NCI-H345 treated with DMSO at 0.1 percent for 48 hours (cell line): ENCODE results near the gene IL1R2.
"Not testable (repeated sequence)": the region's sequence is repeated elsewhere in the genome, so short reads cannot be mapped to it uniquely, and the experiment has no call there.

Experiments
- DNase-seq: peaks from one replicate; lab custom pipeline; 2025; ENCODE audit not compliant: unreplicated experiment; lab: John Stamatoyannopoulos, UW

The IL1R2 gene

DNA sequence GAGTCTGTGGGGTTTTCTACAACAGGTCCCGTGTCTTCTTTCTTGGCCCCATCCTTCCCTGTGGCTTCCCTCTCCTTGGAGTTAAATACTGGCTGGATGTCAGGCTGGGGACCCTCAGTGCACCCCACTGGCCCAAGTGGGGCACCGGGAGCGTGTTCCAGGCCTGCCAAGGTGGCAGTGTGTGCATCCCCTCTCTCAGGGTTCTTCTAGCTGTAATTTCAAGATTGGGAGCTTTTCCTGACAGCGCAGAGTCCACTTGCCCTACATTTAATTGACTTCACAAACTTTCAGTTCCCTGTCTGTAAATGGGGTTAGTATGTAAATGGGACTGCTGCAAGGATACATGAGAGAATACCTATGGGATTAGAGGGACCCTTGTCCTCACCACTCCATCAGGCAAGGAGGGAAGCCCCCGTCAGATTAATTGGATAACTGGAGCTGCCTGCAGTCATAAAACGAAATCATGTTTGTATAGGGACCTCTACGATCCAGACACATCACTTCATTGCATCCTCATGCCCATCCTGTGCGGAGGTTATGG, 66.6 kb downstream of the IL1R2 start:
- DNase-seq: no peak

DNA sequence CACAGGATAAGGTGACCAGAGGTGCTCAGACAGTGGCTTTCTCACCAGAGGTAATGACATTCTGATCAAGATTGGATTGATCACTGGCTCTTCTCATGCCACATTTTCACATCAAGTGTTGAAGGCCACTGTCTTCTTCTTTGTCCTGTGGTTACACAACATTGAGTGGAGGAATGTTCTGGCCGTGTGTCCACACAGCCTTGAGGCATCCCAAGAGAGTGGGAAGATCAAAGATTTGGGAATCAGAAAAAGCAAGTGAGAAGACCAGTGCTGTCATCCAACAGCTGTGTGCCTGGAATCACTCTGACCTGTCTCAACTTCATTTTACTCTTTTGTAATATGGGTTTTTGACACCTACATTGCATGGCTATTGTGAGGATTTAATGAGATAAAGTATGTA, 67.4 kb downstream of the IL1R2 start:
- no peak for DNase-seq

DNA sequence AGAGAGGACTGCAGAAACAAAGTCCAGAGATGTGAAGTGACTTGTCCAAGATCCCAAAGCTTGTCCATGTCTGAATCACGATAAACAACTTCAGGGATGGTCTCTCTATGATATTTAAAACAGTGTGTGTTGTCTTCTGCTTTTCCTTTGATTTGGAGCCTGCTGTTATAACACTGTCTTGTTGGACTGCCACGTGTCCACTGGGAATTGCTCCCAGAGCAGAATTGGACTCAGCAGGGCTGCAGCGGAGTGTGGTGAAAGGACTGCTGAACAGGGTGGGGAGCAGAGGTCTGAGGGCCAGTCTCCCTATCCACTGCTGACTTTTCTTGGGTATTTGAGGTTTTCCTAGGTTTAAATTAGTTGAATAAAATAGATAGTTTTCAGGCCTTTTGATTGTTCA, 68.3 kb downstream of the IL1R2 start:
- DNase-seq: no peak

GRCh38 chr2:102060792-102061191, 69.0 kb downstream of the IL1R2 start:
- DNase-seq: no peak

GRCh38 chr2:102061286-102061699, 69.5 kb downstream of the IL1R2 start:
- DNase-seq: no peak

DNA sequence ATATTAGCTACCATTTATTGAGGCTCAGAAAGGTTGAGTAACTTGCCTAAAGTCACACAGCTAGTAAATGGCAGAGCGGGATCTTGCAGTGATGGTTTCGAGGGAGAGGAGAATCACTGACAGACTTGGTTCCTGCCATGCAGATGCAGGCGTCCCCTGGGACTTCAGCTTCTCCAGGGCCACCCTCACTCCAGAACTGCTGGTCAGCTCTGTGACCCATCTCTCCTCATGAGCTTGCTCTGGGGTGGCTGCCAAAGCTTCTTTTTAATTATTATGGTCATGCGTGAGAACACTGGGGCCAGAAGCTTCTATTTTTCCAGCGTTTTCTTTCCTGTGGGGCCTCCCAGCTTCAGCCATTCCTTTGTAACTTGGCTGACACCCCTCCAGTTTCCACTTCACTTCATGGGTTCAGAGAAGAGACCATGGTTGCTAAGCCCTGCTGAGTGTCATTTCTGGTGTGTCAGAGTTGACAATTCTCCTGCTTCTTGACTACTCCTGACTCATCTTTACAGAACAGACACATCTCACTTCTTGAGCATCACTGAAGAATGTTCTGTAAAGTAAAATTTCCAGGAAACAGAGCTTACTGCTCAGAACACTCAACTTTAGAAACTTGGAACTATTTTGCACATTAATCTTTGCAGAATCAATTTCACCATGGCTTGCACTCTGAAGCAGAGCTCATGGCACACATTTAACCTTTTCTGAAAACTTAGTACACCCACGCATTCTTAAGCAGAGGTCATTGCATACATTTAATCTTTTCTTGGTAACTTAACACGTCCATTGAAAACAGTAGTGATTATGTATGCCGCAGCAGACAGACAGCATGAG, 70.4 kb downstream of the IL1R2 start:
- DNase-seq: no peak

GRCh38 chr2:102062802-102063201, 71.0 kb downstream of the IL1R2 start:
- DNase-seq: no peak

DNA sequence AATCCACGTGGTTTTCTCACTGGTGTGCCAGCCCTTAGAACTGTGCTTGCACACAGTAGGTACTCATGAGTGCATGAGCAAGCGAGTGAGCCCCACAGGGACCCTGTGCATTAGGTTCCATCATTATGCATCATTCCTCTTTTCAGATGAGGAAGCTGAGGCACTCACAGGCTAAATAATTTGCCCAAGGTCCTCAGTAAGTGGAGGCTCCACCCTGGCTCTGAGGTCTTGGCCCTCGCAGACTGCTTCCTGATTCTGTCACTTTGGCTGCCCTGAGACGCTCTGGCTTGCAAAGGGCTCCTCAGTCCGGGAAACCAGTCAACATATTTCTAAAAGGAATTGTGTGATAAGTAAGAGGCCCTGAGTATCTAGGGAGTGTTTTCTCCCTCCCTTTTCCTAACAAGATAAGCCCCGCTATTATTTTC, 71.7 kb downstream of the IL1R2 start:
- DNase-seq: no peak

- DNase-seq: no peak
These were observed 72.3 kb downstream of the IL1R2 start for GRCh38 chr2:102063941-102064678.

DNA sequence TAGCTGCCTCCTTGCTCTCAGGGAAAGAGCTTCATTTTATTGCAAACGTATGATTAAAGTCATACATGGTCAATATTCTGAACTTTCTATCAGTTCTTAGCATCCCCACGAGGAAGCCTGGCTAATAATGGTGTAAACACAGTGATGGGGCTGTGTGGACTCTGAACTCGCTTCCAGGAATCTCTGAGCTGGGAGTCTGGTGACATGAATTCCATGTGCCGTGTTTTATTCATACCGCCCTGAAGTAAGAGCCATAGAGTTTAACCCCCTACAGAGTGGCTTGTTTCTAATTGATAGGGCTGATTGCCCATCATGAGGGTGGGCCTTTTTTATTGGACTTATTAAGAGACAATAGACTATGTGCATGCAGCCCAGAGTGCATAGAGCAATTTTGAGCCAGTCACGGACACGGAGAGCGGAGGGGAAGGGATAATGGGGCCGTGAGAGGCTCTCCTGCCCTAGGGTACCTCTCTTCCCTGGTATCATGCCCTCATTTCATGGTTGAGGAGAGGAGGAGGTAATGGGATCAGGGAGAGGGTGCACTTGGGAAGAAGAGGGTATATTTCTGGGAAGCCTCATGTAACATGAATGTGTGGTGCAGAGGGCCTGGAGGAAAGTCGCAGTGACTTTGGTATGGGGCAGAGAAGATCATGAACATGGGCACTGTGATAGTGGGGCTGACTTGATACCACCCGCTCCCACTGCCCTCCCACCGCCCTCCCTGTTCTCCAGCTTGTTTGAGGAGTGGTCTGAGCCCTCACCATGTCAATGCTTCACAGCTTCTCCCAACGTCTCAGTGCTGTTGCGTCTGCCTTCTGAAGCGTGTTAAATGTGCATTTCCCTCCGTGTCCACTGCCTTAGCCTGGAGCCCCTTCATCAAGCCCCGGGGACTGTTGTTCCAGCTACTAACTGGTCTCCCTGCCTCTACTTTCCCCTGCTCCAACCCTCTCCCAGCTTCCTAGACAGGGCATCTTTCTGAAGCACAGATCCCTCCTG, 73.2 kb downstream of the IL1R2 start:
- no peak for DNase-seq

DNA sequence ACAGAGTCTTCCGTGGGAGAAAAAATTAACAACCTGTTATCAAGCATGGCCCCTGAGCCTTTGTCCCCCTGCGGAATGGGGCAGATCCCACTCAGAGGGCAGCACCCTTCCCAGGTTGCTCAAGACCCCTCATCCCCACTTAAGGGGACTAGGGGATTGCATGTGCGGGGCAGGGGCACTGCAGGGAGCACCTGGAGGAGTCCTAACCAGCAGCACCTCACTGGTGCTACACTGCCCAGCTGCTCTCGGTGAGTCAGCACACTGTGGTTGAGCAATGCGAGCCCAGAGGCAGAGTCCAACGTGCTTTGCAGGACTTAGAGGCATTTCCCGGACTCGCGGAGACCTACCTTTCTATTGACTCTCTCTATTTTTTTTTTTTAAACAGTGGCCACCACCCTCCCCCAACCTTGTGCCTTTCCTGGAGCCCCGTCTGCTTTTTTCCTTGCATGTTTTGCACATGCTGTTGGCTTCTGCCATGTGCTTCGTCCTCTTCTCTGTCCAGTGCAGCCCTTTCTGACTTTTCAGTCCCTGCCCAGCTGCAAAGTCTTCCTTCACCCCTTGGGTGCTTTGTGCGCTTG, 74.0 kb downstream of the IL1R2 start:
- no peak for DNase-seq

GRCh38 chr2:102066554-102066953, 74.8 kb downstream of the IL1R2 start:
- no peak for DNase-seq

DNA sequence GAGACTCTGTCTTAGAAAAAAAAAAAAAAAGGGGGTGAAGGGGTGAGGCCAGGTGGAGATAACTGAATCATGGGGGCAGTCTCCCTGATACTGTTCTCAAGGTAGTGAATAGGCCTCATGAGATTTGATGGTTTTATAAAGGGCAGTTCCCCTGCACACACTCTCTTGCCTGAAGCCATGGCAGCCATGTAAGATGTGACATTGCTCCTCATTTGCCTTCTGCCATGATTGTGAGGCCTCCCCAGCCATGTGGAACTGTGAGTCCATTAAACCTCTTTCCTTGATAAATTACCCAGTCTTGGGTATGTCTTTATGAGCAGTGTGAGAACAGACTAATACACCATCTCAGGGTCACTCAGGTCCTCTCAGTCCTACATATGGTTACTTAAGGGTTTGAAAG, 76.4 kb downstream of the IL1R2 start:
- not testable (repeated sequence) for DNase-seq

DNA sequence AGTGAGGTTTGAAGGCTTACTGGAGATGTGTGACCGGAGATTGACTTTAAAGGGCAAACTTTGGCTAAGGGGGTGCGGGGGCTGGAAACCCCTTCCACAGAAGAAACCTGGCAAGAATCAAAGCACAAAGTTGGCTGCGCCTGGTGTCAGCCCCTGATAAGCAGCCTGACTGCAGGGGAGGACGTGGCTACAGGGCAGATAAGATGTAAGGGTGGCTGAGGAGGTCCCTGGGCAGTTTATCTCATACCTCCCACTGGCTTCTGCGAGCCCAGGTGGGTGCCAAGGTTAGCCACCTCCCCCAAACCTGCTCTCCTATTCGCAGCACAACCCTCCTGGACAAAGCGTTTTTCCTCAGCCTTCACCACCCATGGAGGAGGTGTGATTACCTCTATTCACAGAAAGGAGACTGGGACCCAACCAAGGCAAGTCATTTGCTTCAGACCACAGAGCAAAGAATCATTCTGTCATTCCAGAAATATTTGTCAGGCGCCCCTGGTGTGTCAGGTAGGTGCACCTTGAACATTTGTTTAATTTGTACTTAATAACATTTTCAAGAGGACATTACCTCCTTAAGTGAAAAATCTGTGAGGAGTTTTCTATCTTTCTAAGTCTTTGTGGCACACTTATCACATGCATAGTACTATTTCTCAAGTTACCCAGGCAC, 77.7 kb downstream of the IL1R2 start:
- no peak for DNase-seq

GRCh38 chr2:102070058-102070642, 78.4 kb downstream of the IL1R2 start:
- DNase-seq: no peak

DNA sequence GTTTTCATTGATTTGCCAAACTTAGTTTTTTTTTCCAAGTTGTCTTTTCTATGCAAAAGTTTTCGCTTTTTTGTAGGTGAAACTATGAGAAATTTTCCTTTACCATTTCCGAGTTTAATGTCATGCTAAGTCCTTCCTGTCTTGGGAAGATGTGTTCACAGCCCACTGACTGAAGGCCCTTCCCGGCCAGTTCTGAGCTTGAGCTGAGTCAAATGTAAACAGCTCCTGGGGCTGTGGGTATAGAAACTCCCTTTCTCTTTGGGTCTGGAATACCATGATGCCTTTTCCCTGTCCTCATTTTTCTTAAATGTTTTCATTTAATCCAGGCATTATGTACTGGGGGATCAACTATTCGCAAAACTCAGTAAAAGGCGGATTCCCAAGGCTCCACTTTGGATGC, 81.0 kb downstream of the IL1R2 start:
- no peak for DNase-seq

- no peak for DNase-seq
These were observed 81.5 kb downstream of the IL1R2 start for GRCh38 chr2:102073168-102073724.

GRCh38 chr2:102074152-102074783, 82.5 kb downstream of the IL1R2 start:
- DNase-seq: no peak

DNA sequence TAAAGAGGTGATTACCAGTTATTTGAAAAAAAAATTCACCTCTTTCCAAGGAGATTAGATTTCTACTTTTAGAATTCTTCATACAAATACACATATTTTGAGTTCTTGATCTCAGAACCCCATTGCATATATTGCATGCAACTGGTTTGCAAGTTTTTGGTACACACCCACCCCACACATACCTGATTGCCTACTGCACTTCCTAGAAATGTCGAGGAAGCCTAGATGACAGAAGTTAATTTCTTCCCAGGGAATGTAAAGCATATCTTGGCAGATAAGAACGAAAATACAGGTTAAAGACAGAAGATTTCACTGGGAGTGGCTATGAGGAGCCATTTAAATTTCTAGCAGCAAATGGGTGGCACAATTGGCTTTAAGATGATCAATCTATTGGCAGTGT, 83.7 kb downstream of the IL1R2 start:
- DNase-seq: no peak
